Activated CD8-positive, alpha-beta memory T cell treated with anti-CD3 and anti-CD28 coated beads for 4 hours (primary cell): ENCODE results near the gene ADGRG1.

Experiments
- DNase-seq, 2 donors: peaks; one replicate each; pipeline ENCODE4 v3.0.0-alpha.2; 2020; ENCODE audit warnings: low read depth in 2 of 2

The ADGRG1 gene

GRCh38 chr16:57606147-57606846, 22.1 kb upstream of the ADGRG1 start:
- DNase-seq = no peak

- no peak for DNase-seq
These were observed 21.5 kb upstream of the ADGRG1 start for GRCh38 chr16:57606847-57607501.

- DNase-seq = no peak
These were observed 20.6 kb upstream of the ADGRG1 start for GRCh38 chr16:57607676-57608461.

- no peak for DNase-seq
These were observed 19.8 kb upstream of the ADGRG1 start for GRCh38 chr16:57608462-57609113.

GRCh38 chr16:57609541-57610401, 18.7 kb upstream of the ADGRG1 start:
- no peak for DNase-seq

- DNase-seq = no peak
These were observed 17.8 kb upstream of the ADGRG1 start for GRCh38 chr16:57610611-57611010.

- no peak for DNase-seq
These were observed 17.2 kb upstream of the ADGRG1 start for GRCh38 chr16:57611181-57611580.

- DNase-seq = no peak
These were observed 16.7 kb upstream of the ADGRG1 start for GRCh38 chr16:57611706-57612105.

- no peak for DNase-seq
These were observed 15.9 kb upstream of the ADGRG1 start for GRCh38 chr16:57612494-57612893.

- no peak for DNase-seq
These were observed 14.9 kb upstream of the ADGRG1 start for GRCh38 chr16:57613514-57613913.

- DNase-seq = no peak
These were observed 13.9 kb upstream of the ADGRG1 start for GRCh38 chr16:57614536-57614935.

GRCh38 chr16:57614944-57615343, 13.5 kb upstream of the ADGRG1 start:
- DNase-seq = no peak

GRCh38 chr16:57615813-57616212, 12.6 kb upstream of the ADGRG1 start:
- DNase-seq = no peak

- DNase-seq = no peak
These were observed 12.2 kb upstream of the ADGRG1 start for GRCh38 chr16:57616241-57616640.

GRCh38 chr16:57616876-57617275, 11.6 kb upstream of the ADGRG1 start:
- no peak for DNase-seq

GRCh38 chr16:57617604-57618111, 10.8 kb upstream of the ADGRG1 start:
- no peak for DNase-seq

- DNase-seq = no peak
These were observed 9.9 kb upstream of the ADGRG1 start for GRCh38 chr16:57618296-57619132.

- DNase-seq = no peak
These were observed 9.3 kb upstream of the ADGRG1 start for GRCh38 chr16:57619133-57619605.

GRCh38 chr16:57619606-57620334, 8.7 kb upstream of the ADGRG1 start:
- DNase-seq = no peak
